HFFc6 (cell line): Measurements from ENCODE around the gene GPR162. TPM values are rescaled to one million over a fixed set of nuclear protein-coding genes. Genes with fewer than 3 reads are reported as not detected.

Experiments used
- DNase-seq: peaks from one replicate; pipeline ENCODE4 v3.0.0-alpha.2; 2018
- H3K27ac Mint-ChIP-seq: 2 replicates; pipeline ENCODE4 v1.8.0; 2020; ENCODE audit warnings: mild to moderate bottlenecking, mixed read lengths
- H3K27me3 Mint-ChIP-seq: 2 replicates; pipeline ENCODE4 v1.8.0; 2021; ENCODE audit warnings: mild to moderate bottlenecking, moderate library complexity, mixed read lengths; ENCODE audit not compliant: insufficient read depth
- H3K36me3 Mint-ChIP-seq: 2 replicates; pipeline ENCODE4 v1.8.0; 2021; ENCODE audit warnings: low read depth, mixed read lengths
- H3K4me1 Mint-ChIP-seq: 2 replicates; pipeline ENCODE4 v1.8.0; 2020; ENCODE audit warnings: low read depth, mixed read lengths
- H3K4me3 Mint-ChIP-seq: 2 replicates; pipeline ENCODE4 v1.8.0; 2020; ENCODE audit warnings: mild to moderate bottlenecking, moderate library complexity, mixed read lengths
- H3K9me3 Mint-ChIP-seq: 2 replicates; pipeline ENCODE4 v1.8.0; 2020; ENCODE audit warnings: mild to moderate bottlenecking, mixed read lengths
- CTCF ChIP-seq: fragments of 200-600 bp; sonication (generic); IDR thresholded peaks from 2 replicates; pipeline ENCODE4 v1.5.0; 2021; ENCODE audit warnings: antibody characterized with exemption, mild to moderate bottlenecking
- total RNA-seq, 6 experiments: library from RNA; stranded (reverse); fragmentation: NEBNext Ultra II Directional; extraction: Animal tissue kit (Norgen Biotek cat#: 25700); gene quantifications; 2 replicates in 1 of 6; 3 replicates in 5 of 6; pipeline ENCODE4 v1.2.3, GENCODE V29; 2021

Gene GPR162
- total RNA-seq, 6 experiments from 2014 or later: 0.78 to 3.1 (median 2.6) TPM

- Mint-ChIP-seq H3K4me3 (no peak overlapping the region), H3K4me1 (peaks cover 20% of the 10 kb centered on the region), H3K9me3 (no peaks in the 10 kb centered on the region), H3K27ac (no peak overlapping the region), H3K36me3 (peaks cover 40% of the 10 kb centered on the region), H3K27me3 (peaks cover 12% of the 10 kb centered on the region)
- DNase-seq: no peak
- no peak for TF ChIP-seq CTCF
Measured at GRCh38 chr12:6855322-6855721, 33.7 kb downstream of the GPR162 start.

GRCh38 chr12:6858799-6859198, 37.2 kb downstream of the GPR162 start:
- Mint-ChIP-seq H3K4me3 (no peak overlapping the region), H3K27me3 (peaks cover 6% of the 10 kb centered on the region), H3K36me3 (peaks cover 56% of the 10 kb centered on the region), H3K4me1 (peaks cover 15% of the 10 kb centered on the region), H3K27ac (no peak overlapping the region), H3K9me3 (no peaks in the 10 kb centered on the region)
- no peak for DNase-seq
- no peak for TF ChIP-seq CTCF

GRCh38 chr12:6860116-6860515, 38.5 kb downstream of the GPR162 start:
- Mint-ChIP-seq H3K27me3 (peaks cover 3% of the 10 kb centered on the region), H3K36me3 (peaks cover 59% of the 10 kb centered on the region), H3K27ac (no peak overlapping the region), H3K9me3 (no peaks in the 10 kb centered on the region), H3K4me3 (no peak overlapping the region), H3K4me1 (peaks cover 7% of the 10 kb centered on the region)
- TF ChIP-seq CTCF: no peak
- no peak for DNase-seq

GRCh38 chr12:6860942-6861341, 39.3 kb downstream of the GPR162 start:
- Mint-ChIP-seq H3K36me3 (peaks cover 62% of the 10 kb centered on the region), H3K4me3 (no peak overlapping the region), H3K27me3 (peaks cover 3% of the 10 kb centered on the region), H3K4me1 (peaks cover 7% of the 10 kb centered on the region), H3K9me3 (no peaks in the 10 kb centered on the region), H3K27ac (peak overlapping the region; percentile 30; the same call in 1 of the 2 replicates)
- DNase-seq: no peak
- no peak for TF ChIP-seq CTCF

GRCh38 chr12:6861391-6861790, 39.8 kb downstream of the GPR162 start:
- DNase-seq: no peak
- no peak for TF ChIP-seq CTCF
- no peak overlapping the region for H3K4me3 Mint-ChIP-seq

GRCh38 chr12:6863033-6863432, 41.4 kb downstream of the GPR162 start:
- Mint-ChIP-seq H3K4me3 (no peak overlapping the region), H3K36me3 (peaks cover 56% of the 10 kb centered on the region), H3K9me3 (no peaks in the 10 kb centered on the region), H3K27ac (peak overlapping the region; percentile 55), H3K27me3 (peaks cover 8% of the 10 kb centered on the region), H3K4me1 (peaks cover 14% of the 10 kb centered on the region)
- no peak for TF ChIP-seq CTCF
- no peak for DNase-seq

More at GRCh38 chr12:6861391-6861790, 39.8 kb downstream of the GPR162 start:
- H3K4me1 Mint-ChIP-seq: peaks cover 7% of the 10 kb centered on the region
- peaks cover 63% of the 10 kb centered on the region for H3K36me3 Mint-ChIP-seq
- peaks cover 3% of the 10 kb centered on the region; the same call in 1 of the 2 replicates for H3K27me3 Mint-ChIP-seq
- H3K9me3 Mint-ChIP-seq: no peaks in the 10 kb centered on the region
- peak overlapping the region; percentile 30; the same call in 1 of the 2 replicates for H3K27ac Mint-ChIP-seq
